K562 (cell line): Measurements from ENCODE around the gene HSF2BP. TPM values are rescaled to one million over a fixed set of nuclear protein-coding genes. Genes with fewer than 3 reads are reported as not detected.

Source experiments
- ATAC-seq: fragments of 200-7000 bp; cut with Tn5 transposase; 3 replicates; pipeline ENCODE4 v1.9.1; 2020; ENCODE audit warnings: moderate library complexity
- BruUV-seq: library from RNA; stranded (reverse); fragments of 400-500 nt; replicated peaks from 2 replicates; lab custom pipeline; 2021; lab: Mats Ljungman, UMichigan
- CTCF ChIA-PET: fragments of 300-600 bp; formaldehyde crosslinking; extraction: SDS; loops from one replicate; lab custom pipeline; 2021; ENCODE audit warnings: low intra/inter-chr PET ratio; lab: Yijun Ruan, JAX
- POLR2A ChIA-PET: fragments of 300-600, 350-650 bp; sonication (Branson Sonifier 250); formaldehyde crosslinking; extraction: SDS; loops from one replicate; lab custom pipeline; 2021; ENCODE audit warnings: antibody characterized with exemption, inconsistent platforms; lab: Yijun Ruan, JAX
- DNase-seq, 4 experiments: peaks; one replicate each; pipeline versions ENCODE4 v3.0.0 to v3.0.0-alpha.2; 2011 to 2018; ENCODE audit warnings: low spot score in 3 of 4, mixed read lengths in 3 of 4; ENCODE audit errors: extremely low read depth in 1 of 4
- FAIRE-seq: peaks from 2 replicates; lab custom pipeline; 2011; peaks lifted over from hg19 to GRCh38; lab: Jason Lieb, UNC
- H2AFZ ChIP-seq: 2 replicates; pipeline ENCODE4 v1.6.0; 2011; ENCODE audit warnings: low read depth, low read length, control low read depth, inconsistent platforms
- H3K27ac ChIP-seq: fragments of 200-600 bp; 3 replicates; pipeline ENCODE4 v1.8.0; 2011; ENCODE audit warnings: low read depth, mild to moderate bottlenecking, control low read depth, inconsistent platforms, low read length, moderate library complexity, mixed read lengths; ENCODE audit errors: extremely low read depth
- H3K27me3 ChIP-seq, 2 experiments: fragments of 300-600 bp in 1 of 2; 2 replicates in 1 of 2; 3 replicates in 1 of 2; pipeline versions ENCODE4 v1.6.0 to v1.8.0; 2011; ENCODE audit warnings: inconsistent platforms in 2 of 2, low read length in 2 of 2, mild to moderate bottlenecking in 1 of 2, mixed read lengths in 1 of 2, moderate library complexity in 1 of 2; ENCODE audit not compliant: control insufficient read depth in 2 of 2, insufficient read depth in 2 of 2
- H3K36me3 ChIP-seq: fragments of 300-600 bp; 3 replicates; pipeline ENCODE4 v1.8.0; 2011; ENCODE audit warnings: mild to moderate bottlenecking, low read length, inconsistent platforms; ENCODE audit not compliant: control insufficient read depth, insufficient read depth
- H3K4me1 ChIP-seq, 2 experiments: fragments of 200-600 bp in 1 of 2; replicated peaks in 1 of 2; 2 replicates in 1 of 2; 3 replicates in 1 of 2; pipeline versions ENCODE4 v1.5.1 to v1.8.0; 2011; ENCODE audit warnings: inconsistent platforms in 2 of 2, low read length in 2 of 2, mild to moderate bottlenecking in 1 of 2, mixed read lengths in 1 of 2, moderate library complexity in 1 of 2; ENCODE audit not compliant: control insufficient read depth in 2 of 2, insufficient read depth in 2 of 2
- H3K4me2 ChIP-seq: 2 replicates; pipeline ENCODE4 v1.6.1; 2011; ENCODE audit warnings: low read length, control low read depth, inconsistent platforms, mixed read lengths; ENCODE audit not compliant: insufficient read depth
- H3K4me3 ChIP-seq: fragments of 200-600 bp; sonication (generic), shearing (Covaris generic); 2 replicates; pipeline ENCODE4 v1.5.1; 2016; ENCODE audit warnings: control low read depth, inconsistent platforms
- H3K79me2 ChIP-seq: fragments of 200-600 bp; 3 replicates; pipeline ENCODE4 v1.8.0; 2011; ENCODE audit warnings: low read length, inconsistent platforms; ENCODE audit not compliant: control insufficient read depth, insufficient read depth
- H3K9ac ChIP-seq, 2 experiments: 2 replicates each; pipeline versions ENCODE4 v1.6.0 to v1.6.1; 2011; ENCODE audit warnings: low read depth in 2 of 2, low read length in 2 of 2, control low read depth in 1 of 2, inconsistent platforms in 1 of 2, mild to moderate bottlenecking in 1 of 2, mixed read lengths in 1 of 2; ENCODE audit not compliant: insufficient read depth in 1 of 2
- H3K9me1 ChIP-seq: one replicate; pipeline ENCODE4 v1.6.0; 2011; ENCODE audit warnings: inconsistent platforms, mild to moderate bottlenecking, low read length, moderate library complexity; ENCODE audit not compliant: control insufficient read depth, insufficient read depth
- H3K9me3 ChIP-seq: replicated peaks from 2 replicates; pipeline ENCODE4 v1.5.1; 2011; ENCODE audit warnings: low read depth, low read length, inconsistent platforms; ENCODE audit not compliant: control insufficient read depth, insufficient read depth
- H4K20me1 ChIP-seq: replicated peaks from 2 replicates; pipeline ENCODE4 v1.6.1; 2011; ENCODE audit warnings: low read length, inconsistent platforms, mixed read lengths; ENCODE audit not compliant: control insufficient read depth, insufficient read depth
- ARID3B ChIP-seq: fragments of 250-450 bp; sonication (Bioruptor Pico); IDR thresholded peaks from 2 replicates; pipeline ENCODE4 v1.4.0; 2020; ENCODE audit warnings: borderline replicate concordance
- BACH1 ChIP-seq: fragments of 200-800 bp; sonication (Bioruptor generic); IDR thresholded peaks from 2 replicates; pipeline ENCODE4 v1.6.1; 2016; ENCODE audit warnings: missing genetic modification characterization, missing compliant biosample characterization
- GTF2B ChIP-seq: IDR thresholded peaks from 2 replicates; pipeline ENCODE4 v1.6.1; 2011; ENCODE audit not compliant: insufficient read length; ENCODE audit errors: extremely low read depth
- JUND ChIP-seq, 2 experiments: IDR thresholded peaks; 2 replicates in 1 of 2; 3 replicates in 1 of 2; pipeline ENCODE4 v1.6.1; 2011; ENCODE audit warnings: borderline replicate concordance in 2 of 2, low read depth in 2 of 2, low read length in 2 of 2, improper control_type of control experiment in 1 of 2, missing biosample characterization in 1 of 2, missing genetic modification characterization in 1 of 2, missing genetic modification reagents in 1 of 2
- NR0B1 ChIP-seq: fragments of 450-650 bp; IDR thresholded peaks from one replicate; pipeline ENCODE4 v1.6.1; 2018; ENCODE audit warnings: mild to moderate bottlenecking, moderate library complexity; ENCODE audit not compliant: partially characterized antibody
- PREB ChIP-seq: sonication (generic); formaldehyde crosslinking; IDR thresholded peaks from 2 replicates; pipeline ENCODE4 v1.8.1; 2023; ENCODE audit warnings: mild to moderate bottlenecking, missing genetic modification reagents
- RBM25 ChIP-seq: fragments of 200-400 bp; formaldehyde crosslinking; IDR thresholded peaks from 2 replicates; pipeline ENCODE4 v1.6.1; 2018; ENCODE audit warnings: low read length, low read depth, moderate library complexity; ENCODE audit not compliant: severe bottlenecking
- SIN3A ChIP-seq, 2 experiments: fragments of 150-350 bp in 1 of 2; IDR thresholded peaks; 2 replicates each; pipeline ENCODE4 v1.6.1; 2011 to 2016; ENCODE audit warnings: borderline replicate concordance in 2 of 2, low read depth in 2 of 2, low read length in 2 of 2, mild to moderate bottlenecking in 2 of 2, moderate library complexity in 2 of 2; ENCODE audit not compliant: control insufficient read depth in 1 of 2
- SMARCE1 ChIP-seq: fragments of 450-650 bp; IDR thresholded peaks from 2 replicates; pipeline ENCODE4 v1.7.1; 2016; ENCODE audit warnings: mild to moderate bottlenecking
- TSHZ1 ChIP-seq: fragments of 250-450 bp; sonication (Bioruptor Pico); IDR thresholded peaks from 2 replicates; pipeline ENCODE4 v1.4.0; 2020; ENCODE audit warnings: mild to moderate bottlenecking, moderate library complexity
- ZBTB17 ChIP-seq: fragments of 450-650 bp; formaldehyde crosslinking; IDR thresholded peaks from 2 replicates; pipeline ENCODE4 v1.4.0; 2020; ENCODE audit warnings: mild to moderate bottlenecking
- WGBS: fragments of 100-300 bp; shearing (Covaris generic); methylation state at CpG from one replicate; pipeline ENCODE4 v1.1.6; 2016; ENCODE audit warnings: low coverage, mixed read lengths; ENCODE audit not compliant: insufficient coverage; ENCODE audit errors: missing lambda C conversion rate; 5-methylcytosine and 5-hydroxymethylcytosine counted together
- in situ Hi-C: fragments of 300-500 bp; cut with MboI; formaldehyde crosslinking; loops from 4 replicates; pipeline ENCODE4 v1.15.0; 2018; ENCODE audit warnings: inconsistent platforms, mixed read lengths
- intact Hi-C: fragments of 100-400 bp; cut with micrococcal nuclease; formaldehyde crosslinking; loops from 2 replicates; pipeline ENCODE4 v1.14.2; 2022
- polyA plus RNA-seq, 8 experiments: library from polyadenylated mRNA; depleted of rRNA in 4 of 8; stranded (reverse) in 5 of 8; unstranded in 3 of 8; fragments of >200 nt; fragmentation: Nextera tagmentation in 2 of 8; fragmentation: Illumina TruSeq in 1 of 8; extraction: Ambion mirVana in 2 of 8; extraction: Trizol in 1 of 8; gene quantifications; 2 replicates each; pipeline versions ENCODE4 v1.2.1 to v1.2.3, GENCODE V29; 2011 to 2014; ENCODE audit warnings: inconsistent platforms in 1 of 8, missing spikeins in 1 of 8
- total RNA-seq, 7 experiments: library from RNA; depleted of rRNA in 6 of 7; stranded (reverse); fragments of >200 nt in 6 of 7; fragmentation: Illumina TruSeq in 2 of 7; extraction: Trizol in 2 of 7; gene quantifications; 2 replicates each; pipeline versions ENCODE4 v1.2.1 to v1.2.3, GENCODE V29; 2011 to 2021; ENCODE audit warnings: low replicate concordance in 1 of 7

The HSF2BP gene
- total and polyA plus RNA-seq, 9 of the 15 experiments (the other 6 are each of a cell fraction or from before 2014, with no cell fraction given): 0.04 to 0.57 (median 0.20) TPM; not detected in 2

- no peak for TF ChIP-seq PREB
These were observed 15.2 kb downstream of the HSF2BP start (continued) for GRCh38 chr21:43644071-43644470.

GRCh38 chr21:43643193-43643592 lies 16.1 kb downstream of the HSF2BP start:
- Histone ChIP-seq H3K4me3 (no peak overlapping the region), H3K36me3 (no peaks in the 10 kb centered on the region), H4K20me1 (no peaks in the 10 kb centered on the region), H3K9me3 (no peaks in the 10 kb centered on the region), H3K9me1 (no peaks in the 10 kb centered on the region), H2AFZ (no peak overlapping the region), H3K79me2 (no peaks in the 10 kb centered on the region), H3K4me1 (peaks cover 0 to 10% of the 10 kb centered on the region in 2 experiments; a peak in 2 of 5 replicates), H3K9ac (no peak overlapping the region), H3K27me3 (peaks cover 14% of the 10 kb centered on the region in 2 experiments), H3K27ac (no peak overlapping the region), H3K4me2 (no peak overlapping the region)
- no TSS peak for BruUV-seq
- CTCF ChIA-PET: no interaction called here
- 19% methylated on average over 4 of the region's 4 CpGs for WGBS
- in situ Hi-C loops (loop anchor here (25.0 kb wide), 1 partner anchor 481 kb away; the partner anchor contains the start of gene CRYAA), intact Hi-C loops (no loop called here)
- POLR2A ChIA-PET: no interaction called here
- ATAC-seq (no peak), DNase-seq (no peak), FAIRE-seq (no peak)
- no peak for TF ChIP-seq ZBTB17 (CRISPR knock-in tag)
- TF ChIP-seq ARID3B (CRISPR knock-in tag): no peak
- TF ChIP-seq TSHZ1 (CRISPR knock-in tag): no peak
- TF ChIP-seq BACH1: no peak
- no peak for TF ChIP-seq NR0B1
- TF ChIP-seq GTF2B: no peak
- no peak for TF ChIP-seq SIN3A (IDR thresholded peaks at IDR 0.05; ENCODE audit: borderline replicate concordance in 2 of 2, control insufficient read depth in 1 of 2, low read depth in 2 of 2, low read length in 2 of 2)
- TF ChIP-seq JUND (IDR thresholded peaks at IDR 0.05; ENCODE audit: borderline replicate concordance, low read depth, low read length): no peak
- TF ChIP-seq JUND (tag; IDR thresholded peaks at IDR 0.05; ENCODE audit: borderline replicate concordance, low read depth, low read length): no peak
- TF ChIP-seq SMARCE1: no peak
- TF ChIP-seq RBM25: no peak
